ENCODE measurements around the gene CHEK2.
"Not testable (repeated sequence)": the region's sequence is repeated elsewhere in the genome, so short reads cannot be mapped to it uniquely, and the experiment has no call there.

CHEK2 gene

DNA sequence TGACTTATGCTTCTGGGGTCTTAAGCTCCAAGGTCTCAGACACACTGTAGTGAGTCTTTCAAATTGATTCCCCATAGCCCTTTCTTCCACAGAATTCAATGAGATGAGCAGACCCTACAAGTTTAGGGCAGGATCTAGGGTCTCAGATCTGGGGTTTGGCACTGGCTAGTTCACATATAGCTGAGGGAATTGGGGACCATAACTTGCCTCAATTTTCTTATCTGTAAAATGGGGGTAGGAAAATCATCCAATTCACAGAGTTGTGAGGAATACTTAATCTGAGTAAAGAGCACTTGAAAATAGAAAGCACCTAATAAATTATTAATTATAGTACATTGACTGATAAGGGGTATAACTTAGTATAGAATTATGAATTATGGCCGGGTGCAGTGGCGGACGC is 25.0 kb upstream of the CHEK2 start:
- H3K4me1 ChIP-seq (ENCODE audit: low read length) = no peaks in the 10 kb centered on the region
- H3K9me2 ChIP-seq (replicated peaks; ENCODE audit: insufficient read depth, low read length) = no peaks in the 10 kb centered on the region
- DNase-seq = no peak
- no peak overlapping the region for H2AFZ ChIP-seq (ENCODE audit: low read length)
- no peak overlapping the region for H3K9ac ChIP-seq (ENCODE audit: low read length)
- no peak overlapping the region for H3K27ac ChIP-seq (ENCODE audit: low read length)
- 0 out of 2 replicates have a peak, but pooled peaks cover 5% of the 10 kb centered on the region for H3F3A ChIP-seq (ENCODE audit: insufficient read depth, low read length)
- H3K4me2 ChIP-seq (ENCODE audit: low read depth, low read length) = no peak overlapping the region
- H4K20me1 ChIP-seq (ENCODE audit: insufficient read depth, low read length) = no peaks in the 10 kb centered on the region
- no peaks in the 10 kb centered on the region for H3K27me3 ChIP-seq (replicated peaks; ENCODE audit: insufficient read depth, low read length)
- H3K36me3 ChIP-seq (replicated peaks; ENCODE audit: insufficient read depth, low read length) = no peaks in the 10 kb centered on the region
- H3K9me3 ChIP-seq (replicated peaks; ENCODE audit: insufficient read depth, low read length) = no peaks in the 10 kb centered on the region
- H3K79me2 ChIP-seq (ENCODE audit: low read length) = no peaks in the 10 kb centered on the region
- TF ChIP-seq EZH2 (optimal IDR thresholded peaks at IDR 0.05; ENCODE audit: low read depth, low read length) (no peak), EZH2phosphoT487 (IDR thresholded peaks at IDR 0.05; ENCODE audit: low read length) (no peak)
- TF ChIP-seq, protein P1, sequence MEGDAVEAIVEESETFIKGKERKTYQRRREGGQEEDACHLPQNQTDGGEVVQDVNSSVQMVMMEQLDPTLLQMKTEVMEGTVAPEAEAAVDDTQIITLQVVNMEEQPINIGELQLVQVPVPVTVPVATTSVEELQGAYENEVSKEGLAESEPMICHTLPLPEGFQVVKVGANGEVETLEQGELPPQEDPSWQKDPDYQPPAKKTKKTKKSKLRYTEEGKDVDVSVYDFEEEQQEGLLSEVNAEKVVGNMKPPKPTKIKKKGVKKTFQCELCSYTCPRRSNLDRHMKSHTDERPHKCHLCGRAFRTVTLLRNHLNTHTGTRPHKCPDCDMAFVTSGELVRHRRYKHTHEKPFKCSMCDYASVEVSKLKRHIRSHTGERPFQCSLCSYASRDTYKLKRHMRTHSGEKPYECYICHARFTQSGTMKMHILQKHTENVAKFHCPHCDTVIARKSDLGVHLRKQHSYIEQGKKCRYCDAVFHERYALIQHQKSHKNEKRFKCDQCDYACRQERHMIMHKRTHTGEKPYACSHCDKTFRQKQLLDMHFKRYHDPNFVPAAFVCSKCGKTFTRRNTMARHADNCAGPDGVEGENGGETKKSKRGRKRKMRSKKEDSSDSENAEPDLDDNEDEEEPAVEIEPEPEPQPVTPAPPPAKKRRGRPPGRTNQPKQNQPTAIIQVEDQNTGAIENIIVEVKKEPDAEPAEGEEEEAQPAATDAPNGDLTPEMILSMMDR (IDR thresholded peaks at IDR 0.05; ENCODE audit: low read length) = no peak
- no peak overlapping the region for H3K4me3 ChIP-seq (ENCODE audit: low read length)

DNA sequence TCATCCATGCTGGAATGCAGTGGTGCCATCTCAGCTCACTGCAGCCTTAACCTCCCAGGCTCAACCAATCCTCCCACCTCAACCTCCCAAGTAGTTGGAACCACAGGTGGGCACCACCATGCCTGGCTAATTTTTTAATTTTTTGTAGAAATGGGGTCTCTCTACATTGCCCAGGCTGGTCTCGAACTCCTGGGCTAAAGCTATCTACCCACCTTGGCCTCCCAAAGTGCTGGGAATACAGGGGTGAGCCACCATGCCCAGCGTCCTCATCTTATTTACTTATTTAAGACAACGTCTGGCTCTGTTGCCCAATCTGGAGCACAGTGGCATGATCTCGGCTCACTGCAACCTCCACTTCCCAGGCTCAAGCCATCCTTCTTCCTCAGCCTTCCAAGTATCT is 20.4 kb upstream of the CHEK2 start:
- DNase-seq; H3K9ac ChIP-seq (ENCODE audit: low read length); H3K4me3 ChIP-seq (ENCODE audit: low read length); H4K20me1 ChIP-seq (ENCODE audit: insufficient read depth, low read length); H3K27me3 ChIP-seq (replicated peaks; ENCODE audit: insufficient read depth, low read length); H3K9me2 ChIP-seq (replicated peaks; ENCODE audit: insufficient read depth, low read length); H2AFZ ChIP-seq (ENCODE audit: low read length); H3K27ac ChIP-seq (ENCODE audit: low read length); H3K36me3 ChIP-seq (replicated peaks; ENCODE audit: insufficient read depth, low read length); H3K79me2 ChIP-seq (ENCODE audit: low read length); H3K4me2 ChIP-seq (ENCODE audit: low read depth, low read length); H3K9me3 ChIP-seq (replicated peaks; ENCODE audit: insufficient read depth, low read length): not testable (repeated sequence)
- H3F3A ChIP-seq (ENCODE audit: insufficient read depth, low read length) = peaks cover 13% of the 10 kb centered on the region
- peaks cover 10% of the 10 kb centered on the region; the same call in 1 of the 2 replicates for H3K4me1 ChIP-seq (ENCODE audit: low read length)

DNA sequence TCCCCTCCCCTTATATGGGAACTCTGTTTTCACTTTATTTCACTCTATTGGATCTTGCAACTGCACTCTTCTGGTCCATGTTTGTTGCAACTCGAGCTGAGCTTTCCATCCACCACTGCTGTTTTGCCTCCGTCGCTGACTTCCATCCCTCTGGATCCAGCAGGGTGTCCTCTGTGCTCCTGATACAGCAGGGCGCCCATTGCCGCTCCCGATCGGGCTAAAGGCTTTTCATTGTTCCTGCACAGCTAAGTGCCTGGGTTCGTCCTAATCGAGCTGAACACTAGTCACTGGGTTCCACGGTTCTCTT is 19.8 kb upstream of the CHEK2 start:
- Histone ChIP-seq H3K27me3 (replicated peaks; ENCODE audit: insufficient read depth, low read length) (no peaks in the 10 kb centered on the region), H4K20me1 (ENCODE audit: insufficient read depth, low read length) (no peaks in the 10 kb centered on the region), H3K4me1 (ENCODE audit: low read length) (peaks cover 10% of the 10 kb centered on the region; the same call in 1 of the 2 replicates), H3K36me3 (replicated peaks; ENCODE audit: insufficient read depth, low read length) (no peaks in the 10 kb centered on the region), H3K27ac (ENCODE audit: low read length) (no peak overlapping the region), H3K4me3 (ENCODE audit: low read length) (no peak overlapping the region), H3K79me2 (ENCODE audit: low read length) (no peaks in the 10 kb centered on the region), H3K4me2 (ENCODE audit: low read depth, low read length) (no peak overlapping the region), H3K9me3 (replicated peaks; ENCODE audit: insufficient read depth, low read length) (no peaks in the 10 kb centered on the region), H3K9ac (ENCODE audit: low read length) (no peak overlapping the region), H3K9me2 (replicated peaks; ENCODE audit: insufficient read depth, low read length) (no peaks in the 10 kb centered on the region), H2AFZ (ENCODE audit: low read length) (no peak overlapping the region), H3F3A (ENCODE audit: insufficient read depth, low read length) (peaks cover 13% of the 10 kb centered on the region)
- DNase-seq = no peak
- TF ChIP-seq, protein P1 (IDR thresholded peaks at IDR 0.05; ENCODE audit: low read length) = no peak
- no peak for TF ChIP-seq EZH2phosphoT487 (IDR thresholded peaks at IDR 0.05; ENCODE audit: low read length)
- TF ChIP-seq EZH2 (optimal IDR thresholded peaks at IDR 0.05; ENCODE audit: low read depth, low read length) = no peak

DNA sequence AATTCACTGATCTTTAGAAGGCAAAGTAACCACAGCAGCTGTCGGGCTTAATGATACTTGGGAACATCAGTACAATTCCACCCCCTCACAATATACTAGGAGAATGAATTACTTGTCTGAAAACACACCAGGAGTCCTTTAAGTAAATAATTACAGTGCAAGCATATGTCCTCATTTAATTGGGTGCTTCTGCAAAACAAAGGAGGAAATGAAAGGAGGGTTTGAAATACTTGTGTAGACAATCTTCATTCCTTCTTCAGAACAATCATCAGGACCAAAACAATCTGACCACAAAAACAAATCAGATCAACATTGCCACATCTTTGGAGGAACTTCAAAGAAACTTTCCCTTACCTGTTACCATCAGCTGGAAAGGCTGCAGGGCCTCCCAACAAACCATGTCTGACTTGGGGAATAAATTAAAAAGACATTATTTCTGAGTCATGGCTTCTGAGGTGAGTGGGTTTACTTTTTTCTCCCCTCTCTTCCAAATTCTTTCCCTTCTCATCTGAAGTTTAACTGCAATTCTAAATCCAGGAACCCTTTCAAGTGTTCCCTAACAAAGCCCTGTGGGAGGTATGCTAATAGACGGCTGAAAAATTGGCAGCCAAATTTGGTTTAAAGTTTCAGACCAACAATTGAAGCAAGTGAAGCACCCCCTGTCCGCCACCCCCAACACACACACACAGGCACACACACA is 18.4 kb upstream of the CHEK2 start:
- Histone ChIP-seq H3F3A (ENCODE audit: insufficient read depth, low read length) (peaks cover 13% of the 10 kb centered on the region), H3K4me1 (ENCODE audit: low read length) (peaks cover 10% of the 10 kb centered on the region; the same call in 1 of the 2 replicates), H3K36me3 (replicated peaks; ENCODE audit: insufficient read depth, low read length) (no peaks in the 10 kb centered on the region), H3K27me3 (replicated peaks; ENCODE audit: insufficient read depth, low read length) (no peaks in the 10 kb centered on the region), H3K4me2 (ENCODE audit: low read depth, low read length) (peak overlapping the region; percentile 97), H2AFZ (ENCODE audit: low read length) (peak overlapping the region; percentile 78), H3K9ac (ENCODE audit: low read length) (peak overlapping the region; percentile 71; the same call in 1 of the 2 replicates), H3K27ac (ENCODE audit: low read length) (peak overlapping the region; percentile 83), H3K79me2 (ENCODE audit: low read length) (no peaks in the 10 kb centered on the region), H3K4me3 (ENCODE audit: low read length) (peak overlapping the region; percentile 53), H4K20me1 (ENCODE audit: insufficient read depth, low read length) (no peaks in the 10 kb centered on the region), H3K9me2 (replicated peaks; ENCODE audit: insufficient read depth, low read length) (no peaks in the 10 kb centered on the region), H3K9me3 (replicated peaks; ENCODE audit: insufficient read depth, low read length) (no peaks in the 10 kb centered on the region)
- peak; percentile 13 for DNase-seq
- TF ChIP-seq EZH2phosphoT487 (IDR thresholded peaks at IDR 0.05; ENCODE audit: low read length) (no peak), EZH2 (optimal IDR thresholded peaks at IDR 0.05; ENCODE audit: low read depth, low read length) (no peak)
- TF ChIP-seq, protein P1 (IDR thresholded peaks at IDR 0.05; ENCODE audit: low read length) = no peak

DNA sequence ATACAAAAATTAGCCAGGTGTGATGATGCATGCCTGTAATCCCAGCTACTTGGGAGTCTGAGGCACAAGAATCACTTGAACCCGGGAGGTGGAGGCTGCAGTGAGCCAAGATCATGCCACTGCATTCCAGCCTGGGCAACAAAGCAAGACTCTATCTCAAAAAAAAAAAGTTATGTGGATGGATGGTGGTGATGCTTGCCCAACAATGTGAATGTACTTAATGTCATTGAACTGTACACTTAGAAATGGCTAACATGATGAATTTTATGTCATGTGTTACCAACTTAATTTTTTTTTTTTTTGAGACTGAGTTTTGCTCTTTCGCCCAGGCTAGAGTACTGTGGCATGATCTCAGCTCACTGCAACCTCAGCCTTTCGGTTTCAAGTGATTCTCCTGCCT is 12.9 kb upstream of the CHEK2 start:
- H3K9me2 ChIP-seq (replicated peaks; ENCODE audit: insufficient read depth, low read length) = not testable (repeated sequence)

More for the DNA sequence above, 12.9 kb upstream of the CHEK2 start:
- H3K79me2 ChIP-seq (ENCODE audit: low read length); H4K20me1 ChIP-seq (ENCODE audit: insufficient read depth, low read length); H3K36me3 ChIP-seq (replicated peaks; ENCODE audit: insufficient read depth, low read length); H3K27me3 ChIP-seq (replicated peaks; ENCODE audit: insufficient read depth, low read length); H2AFZ ChIP-seq (ENCODE audit: low read length); H3K4me1 ChIP-seq (ENCODE audit: low read length); DNase-seq; H3F3A ChIP-seq (ENCODE audit: insufficient read depth, low read length); H3K9me3 ChIP-seq (replicated peaks; ENCODE audit: insufficient read depth, low read length); H3K9ac ChIP-seq (ENCODE audit: low read length); H3K4me2 ChIP-seq (ENCODE audit: low read depth, low read length); H3K27ac ChIP-seq (ENCODE audit: low read length); H3K4me3 ChIP-seq (ENCODE audit: low read length): not testable (repeated sequence)
